LNCaP clone FGC (cell line): ENCODE measurements around the gene RIN3.
"Not testable (repeated sequence)": the region's sequence is repeated elsewhere in the genome, so short reads cannot be mapped to it uniquely, and the experiment has no call there.

Experiments used
- DNase-seq: peaks from one replicate; pipeline ENCODE4 v3.0.0-alpha.2; 2011; ENCODE audit warnings: low read depth
- H3K4me3 ChIP-seq: 2 replicates; pipeline ENCODE4 v1.5.1; 2011; ENCODE audit warnings: mild to moderate bottlenecking, low read depth, low read length, control low read depth
- TF ChIP-seq, protein P1 (sequence below): IDR thresholded peaks from 2 replicates; pipeline ENCODE4 v1.5.1; 2012; ENCODE audit warnings: mild to moderate bottlenecking; ENCODE audit not compliant: control insufficient read depth, insufficient read depth; ENCODE audit errors: extremely low read depth

The RIN3 gene

DNA sequence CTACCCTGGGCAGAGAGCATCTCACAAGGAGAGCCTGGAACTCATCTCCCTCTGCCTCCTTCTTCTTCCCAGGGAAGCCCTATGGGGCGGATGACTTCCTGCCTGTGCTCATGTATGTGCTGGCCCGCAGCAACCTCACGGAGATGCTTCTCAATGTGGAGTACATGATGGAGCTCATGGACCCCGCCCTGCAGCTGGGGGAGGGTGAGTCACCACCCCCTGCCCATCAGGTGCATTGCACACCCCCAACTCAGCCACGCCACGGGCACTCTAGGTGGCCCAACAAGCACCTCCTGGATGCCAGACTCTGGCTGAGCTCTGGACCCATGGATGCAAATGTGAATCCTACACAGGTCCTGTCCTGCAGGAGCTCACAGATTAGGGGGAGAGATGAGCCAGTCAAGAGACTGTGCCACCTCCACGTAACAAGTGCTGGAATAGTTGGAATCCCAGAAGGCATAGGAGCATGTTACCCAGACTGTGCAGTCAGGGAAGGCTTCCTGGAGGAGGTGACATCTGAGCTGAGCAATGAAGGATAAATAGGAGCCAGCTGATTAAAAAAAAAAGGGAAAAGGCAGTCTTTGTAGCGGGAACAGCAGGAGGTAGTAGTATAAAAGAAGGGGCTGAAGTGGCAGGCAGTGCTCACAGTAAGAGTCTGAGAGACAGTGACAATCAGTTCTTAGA lies 163.0 kb downstream of the RIN3 start:
- DNase-seq: no peak
- no peak overlapping the region for H3K4me3 ChIP-seq
- TF ChIP-seq, protein P1, sequence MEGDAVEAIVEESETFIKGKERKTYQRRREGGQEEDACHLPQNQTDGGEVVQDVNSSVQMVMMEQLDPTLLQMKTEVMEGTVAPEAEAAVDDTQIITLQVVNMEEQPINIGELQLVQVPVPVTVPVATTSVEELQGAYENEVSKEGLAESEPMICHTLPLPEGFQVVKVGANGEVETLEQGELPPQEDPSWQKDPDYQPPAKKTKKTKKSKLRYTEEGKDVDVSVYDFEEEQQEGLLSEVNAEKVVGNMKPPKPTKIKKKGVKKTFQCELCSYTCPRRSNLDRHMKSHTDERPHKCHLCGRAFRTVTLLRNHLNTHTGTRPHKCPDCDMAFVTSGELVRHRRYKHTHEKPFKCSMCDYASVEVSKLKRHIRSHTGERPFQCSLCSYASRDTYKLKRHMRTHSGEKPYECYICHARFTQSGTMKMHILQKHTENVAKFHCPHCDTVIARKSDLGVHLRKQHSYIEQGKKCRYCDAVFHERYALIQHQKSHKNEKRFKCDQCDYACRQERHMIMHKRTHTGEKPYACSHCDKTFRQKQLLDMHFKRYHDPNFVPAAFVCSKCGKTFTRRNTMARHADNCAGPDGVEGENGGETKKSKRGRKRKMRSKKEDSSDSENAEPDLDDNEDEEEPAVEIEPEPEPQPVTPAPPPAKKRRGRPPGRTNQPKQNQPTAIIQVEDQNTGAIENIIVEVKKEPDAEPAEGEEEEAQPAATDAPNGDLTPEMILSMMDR: no peak

DNA sequence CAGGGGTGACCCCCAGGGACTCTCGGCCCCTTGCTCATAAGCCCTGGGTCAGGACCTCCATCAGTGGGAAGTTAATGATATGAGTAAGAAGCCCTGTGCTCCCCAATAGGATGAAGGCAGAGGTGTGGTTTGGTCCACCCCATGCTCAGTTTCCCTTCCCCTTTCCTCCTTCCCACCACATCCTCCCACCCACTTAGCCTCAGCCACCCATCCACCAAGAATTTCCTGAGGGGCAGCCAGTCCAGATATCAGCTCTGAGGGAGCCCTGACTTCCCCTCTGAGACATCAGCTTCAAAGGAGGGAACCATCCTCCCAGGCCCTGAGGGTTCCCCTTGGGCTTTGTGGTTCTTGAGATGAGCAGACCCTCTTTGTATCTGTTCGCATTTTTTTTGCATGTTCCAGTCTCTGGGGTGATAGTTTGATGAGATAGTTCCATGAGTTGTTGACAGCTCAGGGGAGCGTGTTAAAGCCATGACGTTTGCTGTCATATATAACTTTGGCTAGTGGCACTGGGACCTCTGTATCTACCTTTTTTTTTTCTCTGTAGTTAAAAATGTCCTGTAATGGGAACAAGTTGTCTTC lies 163.6 kb downstream of the RIN3 start:
- no peak for DNase-seq
- TF ChIP-seq, protein P1: no peak
- no peak overlapping the region for H3K4me3 ChIP-seq

DNA sequence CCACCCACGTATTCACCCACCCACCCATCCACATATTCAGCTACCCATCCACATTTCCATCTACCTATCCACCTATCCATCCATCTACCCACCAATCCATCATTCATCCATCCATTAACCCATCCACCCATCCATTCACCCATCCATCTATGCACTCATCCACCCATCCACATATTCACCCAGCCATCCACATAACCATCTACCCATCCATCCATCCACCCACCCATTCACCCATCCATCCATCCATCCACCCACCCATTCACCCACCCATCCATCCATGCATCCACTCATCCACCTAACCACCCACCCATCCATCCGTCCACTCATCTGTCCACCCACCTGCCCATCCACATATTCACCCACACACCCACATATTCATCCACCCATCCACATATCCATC lies 164.4 kb downstream of the RIN3 start:
- TF ChIP-seq, protein P1: no peak
- H3K4me3 ChIP-seq: no peak overlapping the region
- DNase-seq: no peak

DNA sequence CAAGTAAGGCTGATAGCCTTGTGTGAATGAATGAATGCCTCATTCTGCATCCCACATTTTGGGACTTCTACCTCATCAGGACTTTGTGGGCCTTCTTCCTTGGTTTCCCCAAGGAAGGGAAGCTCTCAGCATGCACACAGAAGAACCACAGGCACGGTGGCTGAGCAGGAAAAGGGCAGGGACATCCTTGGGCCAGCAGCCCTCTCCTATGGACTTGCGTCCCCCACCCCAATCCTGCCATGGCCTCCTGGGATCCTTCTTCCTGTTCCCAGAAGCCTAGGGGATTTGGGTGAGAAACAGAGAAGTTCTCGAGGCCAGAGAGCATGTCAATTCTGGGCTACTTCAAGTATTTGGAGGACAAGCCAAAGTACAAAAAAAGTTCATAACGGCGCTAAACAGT lies 165.2 kb downstream of the RIN3 start:
- TF ChIP-seq, protein P1: no peak
- H3K4me3 ChIP-seq: no peak overlapping the region
- no peak for DNase-seq

DNA sequence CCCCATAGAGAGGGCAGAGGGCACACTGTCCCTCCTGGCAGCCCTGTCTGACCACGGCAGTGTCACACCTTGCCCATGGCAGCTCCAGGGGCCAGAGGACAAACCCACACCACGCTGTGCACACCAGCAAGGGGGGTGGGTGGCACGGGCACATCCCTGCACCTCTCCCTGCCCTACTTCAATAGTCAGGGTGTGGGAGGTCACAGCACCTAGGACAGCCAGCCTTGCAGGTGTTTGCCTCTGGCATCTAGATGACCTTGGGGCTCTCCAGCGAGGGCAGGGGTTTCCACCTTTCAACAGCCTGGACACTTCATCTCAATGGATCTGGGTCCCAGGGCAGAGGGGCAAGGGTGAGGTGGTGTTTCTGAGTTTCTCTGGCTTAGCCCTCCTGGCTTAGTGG lies 165.7 kb downstream of the RIN3 start:
- TF ChIP-seq, protein P1: no peak
- no peak for DNase-seq
- H3K4me3 ChIP-seq: no peak overlapping the region

DNA sequence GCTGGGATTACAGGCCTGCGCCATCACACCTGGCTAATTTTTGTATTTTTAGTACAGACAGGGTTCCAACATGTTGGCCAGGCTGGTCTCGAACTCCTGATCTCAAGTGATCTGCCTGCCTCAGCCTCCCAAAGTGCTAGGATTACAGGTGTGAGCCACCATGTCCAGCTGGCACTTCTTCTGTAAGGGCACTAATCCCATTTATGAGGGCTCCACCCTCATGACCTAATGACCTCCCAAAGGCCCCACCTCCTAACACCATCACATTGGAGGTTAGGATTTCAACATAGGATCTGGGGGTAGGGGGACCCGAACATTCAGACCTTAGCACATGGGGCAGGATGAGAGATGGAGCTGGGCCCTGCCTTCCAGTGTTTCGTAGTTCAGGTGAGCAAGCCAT lies 166.7 kb downstream of the RIN3 start:
- H3K4me3 ChIP-seq, DNase-seq: not testable (repeated sequence)

DNA sequence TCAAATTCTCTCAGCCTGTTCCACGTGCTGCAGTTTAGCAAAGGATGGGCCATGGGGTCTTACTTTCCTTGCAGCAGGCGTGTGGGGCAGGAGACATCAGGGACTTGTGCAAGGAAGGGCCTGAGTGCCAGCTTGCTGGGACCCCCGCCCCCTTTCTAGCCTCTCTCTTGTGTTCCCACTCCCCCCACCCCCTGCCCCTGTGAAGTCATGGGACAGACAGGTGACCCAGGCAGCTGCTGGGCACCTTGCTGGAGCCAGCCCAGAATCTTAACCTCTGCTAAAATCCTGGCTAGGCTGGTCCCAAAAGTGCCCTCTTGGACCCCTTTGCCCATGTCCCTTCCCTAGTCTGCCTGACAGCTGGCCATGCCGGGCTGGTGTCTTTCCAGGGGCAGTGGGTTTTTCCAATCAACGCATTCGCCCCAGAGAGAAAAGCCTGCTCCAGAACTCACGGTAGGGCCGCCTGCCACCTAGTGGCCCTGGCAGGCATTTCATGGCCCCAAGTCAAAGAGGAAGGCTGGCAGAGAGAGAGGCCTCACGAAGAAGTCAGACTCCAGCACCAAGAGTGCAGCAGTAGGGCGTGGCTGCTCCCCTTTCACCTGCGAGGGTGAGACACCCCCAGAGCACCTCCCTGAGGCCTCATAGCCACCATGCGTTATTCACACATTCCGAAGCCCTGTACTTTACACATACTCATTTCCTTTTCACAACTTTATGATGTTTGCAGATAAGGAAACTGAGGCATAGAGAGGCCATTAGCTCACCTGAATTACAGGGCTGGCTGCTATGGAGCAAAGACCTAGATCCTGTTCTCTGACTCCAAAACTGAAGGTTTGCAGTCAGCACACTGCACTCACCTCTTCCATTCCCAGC lies 167.4 kb downstream of the RIN3 start:
- TF ChIP-seq, protein P1: peak; percentile 89
- DNase-seq: peak; percentile 32
- no peak overlapping the region for H3K4me3 ChIP-seq
